Measurements from ENCODE around the gene MED9. TPM values are rescaled to one million over a fixed set of nuclear protein-coding genes. Genes with fewer than 3 reads are reported as not detected.

Gene MED9
- total and polyA plus RNA-seq, 2 donors (not counting 3 experiments of a cell fraction or from before 2014, with no cell fraction given): 15.1 to 18.2 TPM

DNA sequence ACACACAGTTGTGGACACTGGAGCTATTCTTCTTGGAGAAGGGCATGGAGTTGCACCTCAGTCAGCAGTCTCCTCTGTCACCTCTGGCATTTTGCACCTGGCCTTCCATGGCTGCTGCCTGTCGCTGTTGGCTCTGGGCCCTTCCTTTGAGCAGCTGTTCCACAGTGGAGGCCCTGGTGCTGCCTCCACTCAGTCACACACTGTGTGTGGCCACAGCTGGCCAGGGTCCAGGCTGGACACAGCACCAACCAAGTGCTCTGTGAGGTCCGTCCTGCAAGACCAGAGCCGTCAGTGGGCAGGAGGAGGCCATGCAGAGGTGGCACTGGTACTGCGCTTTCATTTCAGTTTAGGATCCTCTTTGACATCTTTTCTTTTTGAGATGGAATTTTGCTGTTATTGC lies 21.6 kb upstream of the MED9 start:
- H3K4me1 ChIP-seq (ENCODE audit: control insufficient read depth, extremely low read depth, insufficient read depth, low read length): no peaks in the 10 kb centered on the region
- no peak overlapping the region for H3K4me3 ChIP-seq (replicated peaks in 1 of 3; ENCODE audit: insufficient read depth in 1 of 3, low read depth in 1 of 3, low read length in 3 of 3)
- POLR2A ChIA-PET: no interaction called here
- no peaks in the 10 kb centered on the region for H3K36me3 ChIP-seq (ENCODE audit: control insufficient read depth in 2 of 2, extremely low read depth in 1 of 2, insufficient read depth in 2 of 2, low read length in 2 of 2)
- no peaks in the 10 kb centered on the region for H3K9me3 ChIP-seq (replicated peaks; ENCODE audit: control insufficient read depth, insufficient read depth, low read length)
- H3K9ac ChIP-seq (replicated peaks; ENCODE audit: extremely low read depth, insufficient read depth, low read length): no peak overlapping the region
- H4K20me1 ChIP-seq (replicated peaks; ENCODE audit: control insufficient read depth, extremely low read depth, insufficient read depth, low read length): no peaks in the 10 kb centered on the region
- CTCF ChIA-PET: interaction anchor here (1.0 to 1.1 kb wide), 2 partner anchors 12 to 41 kb away, joined by 3 read pairs; partner anchors contain the start of gene RASD1
- DNase-seq (ENCODE audit: low read depth, low spot score): no peak
- no TSS peak for BruUV-seq (replicated peaks)
- intact Hi-C loops (cut with micrococcal nuclease): no loop called here
- no peak overlapping the region for H3K4me2 ChIP-seq (ENCODE audit: insufficient read depth, low read length)
- H3K27ac ChIP-seq (ENCODE audit: insufficient read depth, low read depth, low read length): no peak overlapping the region
- H3K27me3 ChIP-seq (ENCODE audit: control insufficient read depth in 2 of 2, insufficient read depth in 2 of 2, low read length in 2 of 2): peaks cover 0 to 11% of the 10 kb centered on the region in 2 experiments
- no peak for FAIRE-seq
- no peaks in the 10 kb centered on the region for H3K79me2 ChIP-seq (ENCODE audit: control insufficient read depth, insufficient read depth, low read length)
- no peaks in the 10 kb centered on the region for H3K9me1 ChIP-seq (replicated peaks; ENCODE audit: control insufficient read depth, extremely low read depth, insufficient read depth, low read length)
- H2AFZ ChIP-seq (ENCODE audit: low read depth, low read length): no peak overlapping the region
- dilution Hi-C loops (cut with MboI; ENCODE audit: extremely low pct_ligation_motif_present, low sequenced_read_pairs): no loop called here
- no peak for TF ChIP-seq POLR2A (IDR thresholded peaks at IDR 0.05; ENCODE audit: low read depth, low read length)
- no peak for TF ChIP-seq POLR2AphosphoS5 (IDR thresholded peaks at IDR 0.05; ENCODE audit: insufficient read depth, low read depth, low read length)
- TF ChIP-seq FOS (IDR thresholded peaks at IDR 0.05; ENCODE audit: borderline replicate concordance, insufficient read depth, low read length): no peak
- TF ChIP-seq JUN (IDR thresholded peaks at IDR 0.05; ENCODE audit: borderline replicate concordance, insufficient read depth, insufficient read length, low read depth): no peak
- TF ChIP-seq, protein P1, sequence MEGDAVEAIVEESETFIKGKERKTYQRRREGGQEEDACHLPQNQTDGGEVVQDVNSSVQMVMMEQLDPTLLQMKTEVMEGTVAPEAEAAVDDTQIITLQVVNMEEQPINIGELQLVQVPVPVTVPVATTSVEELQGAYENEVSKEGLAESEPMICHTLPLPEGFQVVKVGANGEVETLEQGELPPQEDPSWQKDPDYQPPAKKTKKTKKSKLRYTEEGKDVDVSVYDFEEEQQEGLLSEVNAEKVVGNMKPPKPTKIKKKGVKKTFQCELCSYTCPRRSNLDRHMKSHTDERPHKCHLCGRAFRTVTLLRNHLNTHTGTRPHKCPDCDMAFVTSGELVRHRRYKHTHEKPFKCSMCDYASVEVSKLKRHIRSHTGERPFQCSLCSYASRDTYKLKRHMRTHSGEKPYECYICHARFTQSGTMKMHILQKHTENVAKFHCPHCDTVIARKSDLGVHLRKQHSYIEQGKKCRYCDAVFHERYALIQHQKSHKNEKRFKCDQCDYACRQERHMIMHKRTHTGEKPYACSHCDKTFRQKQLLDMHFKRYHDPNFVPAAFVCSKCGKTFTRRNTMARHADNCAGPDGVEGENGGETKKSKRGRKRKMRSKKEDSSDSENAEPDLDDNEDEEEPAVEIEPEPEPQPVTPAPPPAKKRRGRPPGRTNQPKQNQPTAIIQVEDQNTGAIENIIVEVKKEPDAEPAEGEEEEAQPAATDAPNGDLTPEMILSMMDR (IDR thresholded peaks at IDR 0.05; ENCODE audit: extremely low read depth in 1 of 2, insufficient read depth in 1 of 2, low read depth in 1 of 2, low read length in 2 of 2): no peak
- TF ChIP-seq, protein P2, sequence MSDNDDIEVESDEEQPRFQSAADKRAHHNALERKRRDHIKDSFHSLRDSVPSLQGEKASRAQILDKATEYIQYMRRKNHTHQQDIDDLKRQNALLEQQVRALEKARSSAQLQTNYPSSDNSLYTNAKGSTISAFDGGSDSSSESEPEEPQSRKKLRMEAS (IDR thresholded peaks at IDR 0.05; ENCODE audit: insufficient read depth, insufficient read length): no peak
- no peak for TF ChIP-seq EZH2 (IDR thresholded peaks at IDR 0.05; ENCODE audit: borderline replicate concordance, low read depth, low read length, severe bottlenecking)
- TF ChIP-seq GATA2 (IDR thresholded peaks at IDR 0.05; ENCODE audit: insufficient read depth, insufficient read length, low read depth, low read length): no peak
- no peak for TF ChIP-seq MYC (IDR thresholded peaks at IDR 0.05; ENCODE audit: low read depth, low read length)

Data from endothelial cell of umbilical vein (primary cell).